HG03039 (cell line): ENCODE data around the gene SMPD3.

Source experiments
- ATAC-seq: cut with Tn5 transposase; IDR thresholded peaks from one replicate; pipeline ENCODE4 v1.9.1; 2021; ENCODE audit warnings: mild to moderate bottlenecking, moderate library complexity; ENCODE audit not compliant: unreplicated experiment

SMPD3 gene

DNA sequence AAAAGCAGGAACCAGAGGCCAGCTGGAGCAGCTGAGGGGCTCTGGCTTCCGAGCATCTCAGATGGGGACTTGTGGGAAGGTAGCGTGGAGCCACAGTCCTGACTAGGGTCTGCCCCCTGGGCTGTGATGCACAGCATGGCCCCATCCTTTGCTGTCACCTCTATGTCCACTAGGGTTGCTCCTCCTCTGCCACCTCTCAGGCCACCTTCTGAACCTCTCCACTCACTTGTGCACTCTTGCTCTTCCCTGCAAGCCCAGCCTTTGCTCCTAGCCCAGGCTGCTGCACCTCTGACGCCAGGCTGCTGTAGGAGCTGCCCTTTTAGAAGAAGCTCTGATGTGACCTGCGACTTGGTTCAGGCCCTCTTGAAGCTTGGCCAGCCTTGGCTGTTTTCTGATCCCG lies 24.3 kb upstream of the SMPD3 start:
- ATAC-seq, result no peak

DNA sequence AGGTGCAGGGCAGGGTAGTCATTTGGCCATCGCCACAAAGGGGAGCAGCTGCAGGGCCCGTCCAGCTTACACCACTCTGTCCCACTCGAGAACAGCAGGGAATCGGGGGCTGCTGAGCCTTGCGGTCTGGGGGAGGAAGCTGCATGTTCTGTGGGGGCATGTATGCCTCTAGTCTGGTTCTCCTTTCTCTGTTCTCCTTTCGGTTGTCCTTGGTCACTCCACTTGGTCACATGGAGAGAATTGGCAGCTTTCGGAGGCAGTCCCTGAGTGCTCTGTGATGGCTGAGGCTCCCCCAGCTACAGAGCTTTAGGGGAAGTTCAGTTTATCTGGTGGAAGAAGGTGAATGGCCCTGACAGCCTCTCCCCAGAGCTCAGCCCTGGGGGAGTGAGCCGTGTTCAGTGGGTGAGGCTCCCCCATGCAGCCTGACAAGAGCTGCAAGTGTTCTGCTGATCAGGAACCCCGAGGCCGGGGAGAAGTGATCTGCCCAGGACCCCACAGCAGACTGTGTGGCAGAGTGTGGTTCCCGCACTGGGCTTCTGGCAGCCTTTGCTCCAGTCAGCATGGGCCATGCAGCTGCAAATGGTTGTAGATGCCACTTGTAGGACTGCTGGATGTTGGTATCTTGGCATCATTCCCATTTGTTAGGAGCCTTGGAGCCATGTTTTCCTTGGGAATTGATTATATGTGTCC lies 22.3 kb upstream of the SMPD3 start:
- ATAC-seq, result peak; percentile 75

DNA sequence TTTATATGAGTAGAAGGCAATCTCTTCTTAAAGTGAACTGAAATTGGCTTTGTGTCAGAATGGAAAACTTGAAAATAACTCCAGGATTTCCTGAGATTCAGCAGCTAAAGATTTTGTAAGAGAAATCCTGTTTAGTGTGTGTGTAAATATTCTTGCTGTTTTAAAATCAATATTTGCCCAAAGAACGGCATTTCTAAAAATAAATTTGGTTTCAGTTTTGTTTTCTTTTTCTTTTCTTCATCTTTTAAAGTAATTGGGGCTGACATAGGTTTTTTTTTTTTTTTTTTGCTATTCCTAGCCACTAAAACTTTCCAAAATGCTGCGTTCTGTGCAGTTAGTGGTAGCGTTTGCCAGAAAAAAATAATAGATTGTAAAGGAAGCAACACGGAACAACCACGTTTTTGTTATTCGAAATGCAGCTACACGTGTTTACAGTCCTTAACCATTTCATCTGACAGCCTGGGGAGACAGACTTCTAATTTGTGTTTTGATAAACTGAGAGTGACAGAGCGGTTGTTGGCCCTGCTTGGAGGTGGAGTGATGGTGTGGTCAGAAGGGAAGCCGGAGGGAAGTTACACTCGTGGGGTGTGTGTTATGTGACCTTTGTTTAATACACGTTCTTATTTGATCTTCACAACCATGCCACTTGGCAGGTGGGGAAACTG lies 21.6 kb upstream of the SMPD3 start:
- peak; percentile 1 for ATAC-seq

DNA sequence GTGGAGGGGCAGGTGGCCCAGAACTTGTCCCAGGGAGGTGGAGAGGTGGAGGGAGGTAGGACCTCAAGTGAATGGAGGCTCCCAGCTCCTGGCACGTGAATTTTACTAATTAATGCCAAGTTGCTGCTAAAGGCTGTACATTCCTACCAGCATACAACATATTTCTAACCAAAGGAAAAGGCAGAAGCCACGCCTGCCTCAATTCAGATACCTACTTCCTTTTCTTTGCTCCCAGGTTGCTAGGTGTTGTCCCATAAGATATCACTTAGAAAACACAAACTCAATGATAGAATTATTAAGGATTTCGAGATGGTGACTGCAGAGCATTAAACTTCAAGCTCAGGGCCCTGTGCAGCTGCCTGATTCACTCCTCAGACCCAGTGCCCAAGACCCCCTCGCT lies 20.5 kb upstream of the SMPD3 start:
- no peak for ATAC-seq

DNA sequence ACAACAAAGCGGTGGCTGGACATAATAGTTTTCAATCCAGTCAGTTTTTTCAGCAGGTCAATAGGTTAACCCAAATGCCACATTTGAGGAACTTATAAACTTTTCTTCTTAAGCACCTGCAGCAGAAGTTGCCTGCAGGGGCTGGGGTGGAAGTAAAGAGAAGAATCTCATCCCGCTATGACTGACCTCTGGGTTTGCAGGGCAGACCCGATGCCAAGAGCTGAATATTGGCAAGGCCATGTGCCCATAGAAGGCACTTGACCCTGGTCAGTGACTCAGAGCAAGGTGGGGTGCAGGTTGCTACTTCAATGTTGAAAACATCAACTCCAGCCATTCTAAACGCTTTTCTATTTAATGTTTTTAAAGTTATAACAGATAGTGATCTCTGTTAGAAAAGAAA lies 17.9 kb upstream of the SMPD3 start:
- no peak for ATAC-seq

DNA sequence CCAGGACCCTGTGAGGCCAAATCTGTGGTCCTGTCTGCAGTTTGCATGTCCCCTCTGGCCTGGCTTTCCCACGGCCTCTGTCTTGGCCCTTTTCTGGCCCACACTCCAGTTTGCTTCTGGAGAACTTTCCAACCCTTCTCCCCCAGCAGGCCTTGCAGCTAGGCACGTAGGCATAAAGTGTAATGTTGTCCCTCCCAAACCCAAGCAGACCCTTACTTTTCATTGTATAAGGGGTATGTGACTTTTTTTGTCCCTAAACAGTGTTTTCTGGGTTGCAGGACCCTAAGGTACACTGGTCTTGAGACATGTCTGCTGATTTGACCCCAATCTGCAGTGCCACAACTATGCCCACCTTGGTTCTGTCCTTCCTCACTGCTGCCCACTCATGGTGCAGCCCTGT lies 15.6 kb upstream of the SMPD3 start:
- no peak for ATAC-seq

DNA sequence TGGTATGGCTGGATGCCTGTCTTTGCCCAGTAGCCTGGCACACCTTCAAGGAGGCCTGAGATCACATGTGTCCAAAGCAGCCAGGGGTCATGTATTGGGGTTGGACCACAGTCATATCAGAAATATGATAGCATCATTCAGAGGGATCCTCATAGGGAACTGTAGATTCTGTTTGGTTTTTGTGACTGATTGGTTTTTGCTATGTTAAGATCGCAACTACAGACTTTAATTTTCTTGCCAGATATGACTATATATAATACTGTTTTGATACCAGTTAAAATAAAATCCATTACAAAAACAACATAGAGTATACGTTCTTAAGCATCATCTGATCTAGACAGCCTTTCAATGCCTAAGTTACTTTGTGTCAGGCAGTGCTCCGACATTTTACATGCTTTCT lies 11.8 kb upstream of the SMPD3 start:
- no peak for ATAC-seq

DNA sequence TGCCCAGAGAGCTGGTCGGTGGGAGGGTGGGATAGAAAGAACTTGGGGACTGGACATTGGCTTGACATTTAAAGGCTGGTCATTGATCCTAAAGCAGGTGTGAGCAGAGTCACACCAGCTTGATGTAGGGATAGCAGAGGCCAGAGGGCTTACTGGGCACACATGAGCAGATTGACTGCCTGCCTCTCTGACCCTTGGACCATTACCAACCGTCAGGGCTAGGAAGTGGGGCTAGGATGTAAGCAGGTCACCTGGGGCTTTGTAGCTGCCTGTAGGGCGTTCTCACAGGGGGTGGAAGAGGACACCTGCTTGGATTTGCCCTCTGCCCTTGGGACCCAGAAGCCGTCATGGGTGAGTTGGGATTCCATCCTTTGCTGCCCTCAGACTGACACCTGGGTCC lies 11.1 kb upstream of the SMPD3 start:
- no peak for ATAC-seq

DNA sequence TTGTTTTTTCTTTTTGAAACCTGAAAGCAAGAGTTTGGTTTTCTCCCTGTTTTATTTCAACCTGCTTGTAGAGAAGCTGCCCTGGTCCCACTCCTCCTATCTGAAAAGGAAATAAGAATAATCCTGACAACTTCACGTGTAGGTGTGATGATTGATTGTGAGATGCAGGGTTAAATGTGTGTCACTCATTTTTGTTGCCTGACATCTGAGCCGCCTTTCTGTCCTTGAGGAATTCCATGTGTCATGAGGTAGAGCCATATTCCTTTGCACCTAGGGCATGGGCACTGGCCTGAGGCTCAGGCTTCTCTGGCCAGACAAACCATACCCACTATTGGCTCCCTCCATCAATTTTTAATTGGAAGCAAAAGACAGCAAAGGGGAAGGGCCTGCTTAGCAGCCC lies 10.2 kb upstream of the SMPD3 start:
- no peak for ATAC-seq

DNA sequence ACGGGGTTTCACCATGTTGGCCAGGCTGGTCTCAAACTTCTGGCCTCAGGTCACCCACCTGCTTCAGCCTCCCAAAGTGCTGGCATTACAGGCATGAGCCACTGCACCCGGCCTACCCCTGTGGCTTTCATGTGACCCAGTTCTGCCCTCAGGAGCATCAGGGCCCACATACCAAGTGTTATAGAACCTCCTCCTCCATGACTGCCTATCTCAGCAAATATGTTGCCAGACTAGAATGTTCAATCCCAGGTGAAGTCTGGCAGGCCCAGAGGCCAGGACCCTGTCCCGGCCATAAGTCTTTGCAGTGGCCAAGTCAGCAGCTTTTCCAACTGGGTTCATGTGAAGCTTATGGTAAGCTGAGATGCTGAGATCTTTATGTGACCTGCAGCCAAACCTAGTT lies 9.8 kb upstream of the SMPD3 start:
- ATAC-seq, result no peak

DNA sequence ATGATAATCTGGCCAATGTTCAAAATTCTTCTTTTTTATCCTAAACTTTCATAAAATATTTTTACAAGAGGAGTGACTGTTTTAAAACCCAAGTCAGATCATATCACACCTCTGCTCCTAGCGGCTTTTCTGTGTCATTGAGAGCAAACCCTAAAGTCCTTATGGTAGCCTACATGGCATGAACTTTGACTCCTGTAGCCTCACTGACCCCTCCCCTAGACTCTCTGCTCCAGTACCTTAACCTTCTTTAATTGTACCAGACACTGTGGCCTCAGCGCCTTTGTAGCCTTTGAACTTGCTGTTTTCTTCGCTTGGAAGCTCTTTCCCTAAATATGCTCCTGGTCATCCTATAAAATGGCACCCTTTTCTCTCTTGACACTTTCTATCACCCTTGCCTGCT lies 7.3 kb upstream of the SMPD3 start:
- ATAC-seq, result no peak

DNA sequence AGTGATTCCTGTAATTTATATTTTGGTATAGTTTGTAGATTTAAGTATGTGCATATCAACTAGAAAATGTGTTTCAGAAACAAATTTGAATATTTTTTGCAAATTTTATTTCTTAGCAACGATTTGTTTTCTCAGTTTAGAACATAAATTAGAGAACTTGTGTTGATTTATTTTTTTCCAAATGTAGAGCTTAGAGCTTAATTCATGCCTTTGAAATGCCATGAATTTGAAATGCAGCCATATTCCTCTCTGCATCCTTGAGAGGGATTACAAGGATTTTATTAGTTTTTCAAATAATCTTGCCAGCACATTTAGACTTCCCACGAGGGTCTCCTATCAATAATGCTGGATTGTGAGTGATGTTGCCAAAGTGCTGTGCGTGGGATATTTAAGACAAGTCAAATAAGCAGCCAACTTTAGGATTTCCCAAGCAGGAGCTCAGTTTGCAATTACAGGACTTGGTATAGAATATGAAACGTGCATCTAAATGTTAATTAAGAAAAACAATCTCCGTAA lies 6.7 kb upstream of the SMPD3 start:
- no peak for ATAC-seq

DNA sequence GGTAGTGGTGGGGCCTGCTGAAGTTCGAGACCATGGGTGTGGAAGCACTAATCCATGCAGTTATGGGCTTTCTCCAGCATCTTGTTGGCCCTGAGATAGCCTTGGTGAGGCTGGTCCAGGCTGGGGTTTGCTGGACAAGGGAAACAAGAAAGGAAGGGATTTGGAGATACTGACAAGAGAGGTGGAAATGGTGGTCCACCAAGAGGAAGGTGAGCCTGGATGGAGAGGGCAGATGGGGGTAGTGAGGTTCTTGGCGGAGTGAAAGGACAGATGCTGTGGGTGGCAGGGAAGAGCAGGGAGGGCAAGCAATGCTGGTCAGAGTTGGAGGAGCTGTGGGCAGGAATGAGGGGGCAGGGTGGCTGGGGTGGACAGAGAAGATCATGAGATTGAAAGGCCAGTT lies 5.5 kb upstream of the SMPD3 start:
- ATAC-seq, result no peak

DNA sequence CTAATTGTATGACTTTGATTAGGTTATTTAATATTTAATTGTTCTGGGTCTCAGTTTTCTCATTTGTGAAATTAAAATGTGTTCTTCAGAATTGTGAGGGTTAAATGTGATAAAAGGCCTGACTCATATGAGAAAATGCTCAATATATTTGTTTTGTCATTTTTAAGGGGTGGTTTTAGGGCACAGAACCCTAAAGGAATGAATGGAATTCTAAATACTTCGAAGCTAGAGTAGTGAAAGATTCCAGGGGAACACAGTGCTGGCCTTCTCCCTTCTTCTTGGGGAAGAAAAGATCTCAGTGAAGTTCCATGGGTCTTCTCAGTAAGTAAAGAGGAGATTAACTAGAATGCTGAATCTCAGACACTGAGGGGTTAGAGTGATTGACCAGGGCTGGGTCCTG lies 3.9 kb upstream of the SMPD3 start:
- ATAC-seq, result no peak

DNA sequence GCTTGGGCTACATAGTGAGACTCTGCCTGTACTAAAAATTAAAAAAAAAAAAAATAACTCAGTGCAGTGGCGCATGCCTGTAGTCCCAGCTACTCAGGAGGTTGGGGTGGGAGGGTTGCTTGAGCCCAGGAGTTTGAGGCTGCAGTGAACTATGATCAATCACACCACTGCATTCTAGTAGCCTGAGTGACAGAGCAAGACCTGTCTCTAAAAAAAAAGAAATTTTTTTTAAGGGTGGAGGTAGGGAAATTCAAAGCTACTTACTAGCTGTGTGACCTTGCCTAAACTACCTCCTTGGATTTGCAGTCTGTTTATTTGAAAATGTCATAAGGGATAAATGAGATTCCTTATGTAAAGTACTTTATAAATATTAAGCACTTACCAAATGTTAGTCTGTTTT lies 3.4 kb upstream of the SMPD3 start:
- no peak for ATAC-seq

DNA sequence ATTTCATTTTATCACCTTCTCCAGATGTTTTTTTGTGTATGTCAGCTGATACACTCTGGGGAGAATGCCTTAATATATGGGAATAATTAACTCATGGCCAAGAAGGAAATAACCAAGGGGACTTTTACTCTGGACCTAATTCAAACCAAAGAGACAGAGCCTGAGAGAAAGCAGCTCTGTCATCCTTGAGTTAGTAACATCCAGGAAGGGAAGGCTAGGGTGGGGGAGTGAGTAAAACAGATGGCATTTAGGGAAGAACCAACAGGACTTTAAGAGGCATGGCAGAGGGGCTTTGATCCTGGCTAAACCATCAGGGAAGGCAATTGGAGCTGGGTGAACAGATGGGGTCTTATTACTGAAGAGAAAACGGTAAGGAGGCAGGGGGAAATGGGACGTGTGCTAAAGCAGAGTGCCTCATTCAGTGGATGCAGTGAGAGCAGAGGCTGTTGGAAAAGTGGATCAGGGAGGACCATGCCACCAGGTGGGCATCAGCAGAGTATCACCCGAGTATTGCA lies 2.5 kb upstream of the SMPD3 start:
- no peak for ATAC-seq

DNA sequence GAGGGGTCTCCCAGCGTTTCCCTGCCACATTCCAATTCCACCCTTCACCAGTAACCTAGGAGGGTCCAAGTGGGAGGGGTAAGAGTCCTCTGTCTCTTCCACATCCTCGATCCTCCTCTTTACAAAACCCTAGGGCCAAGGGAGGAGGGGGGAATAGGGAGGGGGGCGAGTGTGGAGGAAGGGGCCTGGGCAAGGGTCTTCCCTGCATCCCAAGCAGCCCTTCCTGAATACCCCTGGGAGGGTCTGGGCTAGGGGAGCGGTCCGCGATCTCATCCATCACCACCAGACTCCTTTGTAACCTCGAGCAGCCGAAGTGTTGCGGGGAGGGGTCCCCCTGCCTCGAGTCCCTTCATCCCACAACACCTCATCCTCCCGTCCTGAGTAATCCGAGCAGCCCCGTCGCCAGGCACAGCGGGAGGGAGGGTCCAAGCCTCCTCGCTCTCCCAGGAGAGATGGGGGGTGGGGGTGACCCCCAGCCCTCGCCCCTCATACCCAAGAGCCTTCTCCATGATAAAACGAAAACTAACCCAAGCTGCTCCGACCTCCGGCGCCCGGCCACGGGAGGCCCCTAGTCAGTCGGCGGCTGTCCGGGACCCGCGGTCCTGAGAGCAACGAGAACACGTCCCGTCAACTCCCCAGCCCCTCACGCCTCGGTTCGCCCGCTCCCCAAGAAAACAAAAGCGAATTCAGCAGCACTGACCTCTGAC lies 502 bp downstream of the SMPD3 start:
- ATAC-seq, result peak; percentile 12

DNA sequence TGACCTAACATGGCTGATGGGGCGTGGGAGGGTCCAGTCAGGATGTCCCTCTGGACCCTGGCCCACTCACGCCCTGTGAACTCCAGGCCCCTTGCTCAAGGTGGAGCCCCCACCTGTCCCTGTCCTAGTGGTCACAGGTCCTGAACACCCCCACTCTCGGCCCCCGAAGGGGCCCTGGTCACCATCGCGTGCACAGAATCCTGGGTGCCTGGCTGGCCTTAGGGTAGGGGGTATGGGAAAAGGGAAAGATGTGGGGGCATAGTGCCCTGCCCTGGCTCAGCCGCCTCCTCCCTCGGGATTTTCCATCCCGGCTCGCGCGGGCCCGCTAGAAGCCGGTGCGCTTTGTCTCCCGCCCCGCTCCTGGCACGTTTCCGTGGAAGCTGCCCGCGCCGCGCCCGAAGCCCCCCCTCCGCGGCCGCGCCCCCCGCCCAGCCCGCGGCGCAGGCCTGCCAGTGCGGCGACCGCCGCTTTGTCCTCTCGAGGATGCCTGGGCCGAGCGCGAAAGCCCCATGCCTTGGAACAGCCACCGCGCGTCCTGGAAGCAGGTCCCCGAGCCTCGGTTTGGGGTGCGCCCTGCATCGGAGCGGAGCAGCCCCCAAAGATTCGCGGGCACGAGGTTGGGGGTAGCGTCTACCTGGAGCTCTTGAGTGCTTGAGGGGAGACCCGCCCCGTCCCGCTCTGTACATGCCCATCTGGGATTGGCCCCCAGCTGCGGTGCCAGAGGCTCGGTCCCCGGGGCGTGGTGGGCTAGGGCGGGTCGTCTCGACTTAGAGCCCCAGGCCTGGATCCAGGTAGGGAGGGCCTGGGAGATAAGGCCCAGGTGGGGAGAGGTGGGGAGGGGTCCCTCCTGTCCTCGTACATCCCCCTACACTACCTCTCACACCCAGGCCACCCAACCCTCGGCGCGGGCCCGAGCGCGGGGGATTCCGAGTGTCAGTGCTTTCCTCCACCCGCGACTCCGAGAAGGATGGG lies 1.3 kb downstream of the SMPD3 start:
- no peak for ATAC-seq

DNA sequence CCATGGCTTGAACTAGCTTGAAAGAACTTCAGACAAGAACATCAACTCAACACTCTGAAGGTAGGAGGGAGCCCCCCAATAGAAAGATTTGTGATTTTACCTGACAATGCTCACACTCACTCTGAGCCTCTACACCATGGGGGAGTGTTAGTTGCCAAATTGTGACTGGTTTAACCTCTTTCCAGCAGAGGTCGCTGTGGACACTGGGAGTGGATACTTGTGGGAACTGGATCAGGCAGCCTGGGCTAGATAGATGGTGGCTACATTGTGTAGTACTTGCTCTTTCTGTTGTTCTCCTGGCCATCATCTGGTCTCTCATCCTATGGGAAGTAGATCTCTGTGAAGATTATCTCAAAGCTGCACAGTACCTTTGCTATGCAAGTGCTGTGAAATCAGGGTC lies 2.9 kb downstream of the SMPD3 start:
- no peak for ATAC-seq

DNA sequence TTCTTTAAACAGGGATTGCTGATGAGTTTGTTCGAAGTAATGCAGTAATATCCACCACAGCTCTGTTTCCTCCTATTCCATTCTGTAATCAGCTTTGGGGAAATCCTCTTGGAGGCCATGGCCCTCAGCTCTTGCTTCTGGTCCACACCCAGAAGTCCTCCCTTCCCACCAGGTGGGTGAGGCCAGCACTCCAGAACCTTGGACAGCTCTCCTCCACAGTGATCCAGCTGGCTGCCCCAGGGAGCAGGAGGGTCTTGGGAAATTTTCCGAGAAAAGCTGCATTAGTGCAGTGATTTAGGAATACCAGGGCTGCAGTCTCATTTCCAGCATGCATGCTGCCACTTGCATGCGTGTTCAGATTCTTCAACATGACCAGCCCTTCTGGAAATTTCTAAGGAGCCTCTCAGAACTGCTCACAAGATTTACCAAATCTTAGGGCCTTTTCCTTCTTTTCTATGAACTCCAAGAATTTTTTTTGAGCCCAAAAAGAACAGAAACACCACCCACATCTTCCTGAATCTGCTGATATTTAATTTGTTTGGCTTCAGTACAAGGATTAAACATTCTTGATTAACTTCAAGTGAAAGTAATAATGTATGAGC lies 4.2 kb downstream of the SMPD3 start:
- ATAC-seq, result no peak
